HepG2 (cell line): ENCODE results near the gene FOXP3. TPM values are rescaled to one million over a fixed set of nuclear protein-coding genes. Genes with fewer than 3 reads are reported as not detected.
A peak's percentile ranks its signal among the peaks of the same experiment; 100 is the strongest.

ENCODE experiments used
- ATAC-seq: fragments of 200-7000 bp; cut with Tn5 transposase; 3 replicates; pipeline ENCODE4 v1.9.1; 2020; ENCODE audit warnings: mild to moderate bottlenecking, moderate library complexity
- BruUV-seq: library from RNA; stranded (reverse); fragments of 400-500 nt; replicated peaks from 2 replicates; lab custom pipeline; 2021; lab: Mats Ljungman, UMichigan
- CTCF ChIA-PET: fragments of 300-600 bp; formaldehyde crosslinking; extraction: SDS; loops from one replicate; lab custom pipeline; 2021; ENCODE audit warnings: low total read pairs, inconsistent platforms, low intra/inter-chr PET ratio; lab: Yijun Ruan, JAX
- POLR2A ChIA-PET: fragments of 350-600 bp; sonication (Branson Sonifier 250); formaldehyde crosslinking; loops from one replicate; lab custom pipeline; 2020; ENCODE audit warnings: antibody characterized with exemption, inconsistent platforms; lab: Yijun Ruan, JAX
- DNase-seq: peaks from one replicate; pipeline ENCODE4 v3.0.0-alpha.2; 2015; ENCODE audit warnings: low spot score
- FAIRE-seq: peaks from 3 replicates; lab custom pipeline; 2011; peaks lifted over from hg19 to GRCh38; lab: Jason Lieb, UNC
- H2AFZ ChIP-seq: one replicate; pipeline ENCODE4 v1.6.1; 2011; ENCODE audit warnings: low read length, inconsistent platforms
- H3K27ac ChIP-seq: fragments of 300-600 bp; 3 replicates; pipeline ENCODE4 v1.8.0; 2011; ENCODE audit warnings: mixed run types, mild to moderate bottlenecking, mixed read lengths, low read length, inconsistent platforms; ENCODE audit not compliant: insufficient read depth; ENCODE audit errors: extremely low read length
- H3K27me3 ChIP-seq, 2 experiments: fragments of 200-600 bp in 1 of 2; 2 replicates in 1 of 2; 3 replicates in 1 of 2; pipeline versions ENCODE4 v1.6.0 to v1.8.0; 2011; ENCODE audit warnings: low read length in 2 of 2, mild to moderate bottlenecking in 2 of 2, moderate library complexity in 2 of 2, inconsistent platforms in 1 of 2; ENCODE audit not compliant: insufficient read depth in 2 of 2, control insufficient read depth in 1 of 2
- H3K36me3 ChIP-seq, 2 experiments: fragments of 200-600 bp in 1 of 2; replicated peaks in 1 of 2; 2 replicates in 1 of 2; 3 replicates in 1 of 2; pipeline versions ENCODE4 v1.5.1 to v1.8.0; 2011; ENCODE audit warnings: low read length in 2 of 2, inconsistent platforms in 1 of 2; ENCODE audit not compliant: insufficient read depth in 2 of 2, control insufficient read depth in 1 of 2
- H3K4me1 ChIP-seq: 2 replicates; pipeline ENCODE4 v1.5.1; 2012; ENCODE audit warnings: low read length, inconsistent platforms; ENCODE audit not compliant: insufficient read depth
- H3K4me2 ChIP-seq: 2 replicates; pipeline ENCODE4 v1.6.0; 2011; ENCODE audit warnings: low read depth, low read length, inconsistent platforms
- H3K4me3 ChIP-seq, 3 experiments: fragments of 200-600 bp in 1 of 3; sonication (generic), shearing (Covaris generic) in 1 of 3; replicated peaks in 1 of 3; 2 replicates each; pipeline ENCODE4 v1.5.1; 2011 to 2016; ENCODE audit warnings: low read length in 3 of 3, inconsistent platforms in 2 of 3, low read depth in 2 of 3, mild to moderate bottlenecking in 2 of 3, control low read depth in 1 of 3, mixed read lengths in 1 of 3; ENCODE audit not compliant: insufficient read depth in 1 of 3
- H3K79me2 ChIP-seq: one replicate; pipeline ENCODE4 v1.6.1; 2011; ENCODE audit warnings: low read length, inconsistent platforms; ENCODE audit not compliant: insufficient read depth
- H3K9ac ChIP-seq: 2 replicates; pipeline ENCODE4 v1.6.0; 2011; ENCODE audit warnings: mild to moderate bottlenecking, low read depth, low read length, inconsistent platforms; ENCODE audit not compliant: insufficient read depth
- H3K9me3 ChIP-seq: 2 replicates; pipeline ENCODE4 v1.5.1; 2012; ENCODE audit warnings: mild to moderate bottlenecking, low read length
- H4K20me1 ChIP-seq: 2 replicates; pipeline ENCODE4 v1.6.0; 2011; ENCODE audit warnings: inconsistent platforms, mild to moderate bottlenecking, low read length, moderate library complexity; ENCODE audit not compliant: insufficient read depth
- AHR ChIP-seq: IDR thresholded peaks from 2 replicates; pipeline ENCODE4 v1.6.1; 2018; ENCODE audit warnings: missing genetic modification reagents, missing compliant biosample characterization
- KMT2A ChIP-seq: sonication (generic); formaldehyde crosslinking; IDR thresholded peaks from 2 replicates; pipeline ENCODE4 v1.4.0; 2020; ENCODE audit warnings: missing genetic modification reagents
- MTA1 ChIP-seq: sonication (generic); formaldehyde crosslinking; IDR thresholded peaks from 2 replicates; pipeline ENCODE4 v1.4.0; 2020; ENCODE audit warnings: missing genetic modification reagents, mild to moderate bottlenecking, borderline replicate concordance
- NR2C2 ChIP-seq: sonication (generic); formaldehyde crosslinking; IDR thresholded peaks from 2 replicates; pipeline ENCODE4 v1.4.0; 2020; ENCODE audit warnings: missing genetic modification reagents, mild to moderate bottlenecking, moderate library complexity, borderline replicate concordance
- PRMT3 ChIP-seq: sonication (generic); formaldehyde crosslinking; IDR thresholded peaks from 2 replicates; pipeline ENCODE4 v1.8.1; 2022; ENCODE audit warnings: low read depth, mild to moderate bottlenecking, moderate library complexity, missing genetic modification reagents, borderline replicate concordance
- SMAD1 ChIP-seq: sonication (generic); formaldehyde crosslinking; IDR thresholded peaks from 2 replicates; pipeline ENCODE4 v1.4.0; 2020; ENCODE audit warnings: missing genetic modification reagents, low read depth, mild to moderate bottlenecking, borderline replicate concordance
- SMC3 ChIP-seq: IDR thresholded peaks from 2 replicates; pipeline ENCODE4 v1.6.1; 2011; ENCODE audit warnings: low read length, improper control_type of control experiment
- ZNF230 ChIP-seq: sonication (generic); formaldehyde crosslinking; IDR thresholded peaks from 2 replicates; pipeline ENCODE4 v1.4.0; 2020; ENCODE audit warnings: mild to moderate bottlenecking, missing genetic modification reagents
- ZNF629 ChIP-seq: sonication (generic); formaldehyde crosslinking; conservative IDR thresholded peaks from 2 replicates; pipeline ENCODE4 v1.5.0; 2020; ENCODE audit warnings: missing genetic modification reagents
- WGBS: methylation state at CpG from one replicate; pipeline ENCODE4 v1.1.6; 2017; ENCODE audit warnings: low lambda C conversion rate; 5-methylcytosine and 5-hydroxymethylcytosine counted together
- in situ Hi-C: cut with HindIII; loops from 2 replicates; pipeline ENCODE4 v1.10.0; 2017; ENCODE audit warnings: low pct_unique_long_range_greater_than_20kb; ENCODE audit not compliant: extremely low pct_ligation_motif_present
- intact Hi-C: fragments of 100-400 bp; cut with micrococcal nuclease; formaldehyde crosslinking; loops from one replicate; pipeline ENCODE4 v1.10.0; 2022; ENCODE audit not compliant: unreplicated experiment
- polyA plus RNA-seq, 8 experiments: library from polyadenylated mRNA; depleted of rRNA in 3 of 8; stranded (reverse) in 7 of 8; unstranded in 1 of 8; fragments of >200 nt; fragmentation: Illumina TruSeq in 4 of 8; extraction: Trizol in 4 of 8; gene quantifications; 2 replicates each; pipeline versions ENCODE4 v1.2.1 to v1.2.3, GENCODE V29; 2011 to 2016; ENCODE audit warnings: low read depth in 4 of 8, missing spikeins in 1 of 8, mixed read lengths in 1 of 8; ENCODE audit not compliant: insufficient read depth in 1 of 8
- total RNA-seq, 5 experiments: library from RNA; depleted of rRNA; stranded (reverse); fragments of >200 nt; fragmentation: Illumina TruSeq; extraction: Trizol; gene quantifications; 2 replicates each; pipeline ENCODE4 v1.2.3, GENCODE V29; 2016; ENCODE audit warnings: low read depth in 1 of 5
- TF ChIP-seq, protein P1 (sequence below): sonication (generic); formaldehyde crosslinking; IDR thresholded peaks from 2 replicates; pipeline ENCODE4 v1.5.1; 2020; ENCODE audit warnings: missing genetic modification reagents, mild to moderate bottlenecking, borderline replicate concordance
- TF ChIP-seq, protein P2 (sequence below): sonication (generic); formaldehyde crosslinking; IDR thresholded peaks from 2 replicates; pipeline ENCODE4 v1.5.0; 2020; ENCODE audit warnings: mild to moderate bottlenecking, missing genetic modification reagents, moderate library complexity

The FOXP3 gene
- total and polyA plus RNA-seq, 2 of the 13 experiments (the other 11 are each of a cell fraction or from before 2014, with no cell fraction given): 0.04 TPM; not detected in 1

DNA sequence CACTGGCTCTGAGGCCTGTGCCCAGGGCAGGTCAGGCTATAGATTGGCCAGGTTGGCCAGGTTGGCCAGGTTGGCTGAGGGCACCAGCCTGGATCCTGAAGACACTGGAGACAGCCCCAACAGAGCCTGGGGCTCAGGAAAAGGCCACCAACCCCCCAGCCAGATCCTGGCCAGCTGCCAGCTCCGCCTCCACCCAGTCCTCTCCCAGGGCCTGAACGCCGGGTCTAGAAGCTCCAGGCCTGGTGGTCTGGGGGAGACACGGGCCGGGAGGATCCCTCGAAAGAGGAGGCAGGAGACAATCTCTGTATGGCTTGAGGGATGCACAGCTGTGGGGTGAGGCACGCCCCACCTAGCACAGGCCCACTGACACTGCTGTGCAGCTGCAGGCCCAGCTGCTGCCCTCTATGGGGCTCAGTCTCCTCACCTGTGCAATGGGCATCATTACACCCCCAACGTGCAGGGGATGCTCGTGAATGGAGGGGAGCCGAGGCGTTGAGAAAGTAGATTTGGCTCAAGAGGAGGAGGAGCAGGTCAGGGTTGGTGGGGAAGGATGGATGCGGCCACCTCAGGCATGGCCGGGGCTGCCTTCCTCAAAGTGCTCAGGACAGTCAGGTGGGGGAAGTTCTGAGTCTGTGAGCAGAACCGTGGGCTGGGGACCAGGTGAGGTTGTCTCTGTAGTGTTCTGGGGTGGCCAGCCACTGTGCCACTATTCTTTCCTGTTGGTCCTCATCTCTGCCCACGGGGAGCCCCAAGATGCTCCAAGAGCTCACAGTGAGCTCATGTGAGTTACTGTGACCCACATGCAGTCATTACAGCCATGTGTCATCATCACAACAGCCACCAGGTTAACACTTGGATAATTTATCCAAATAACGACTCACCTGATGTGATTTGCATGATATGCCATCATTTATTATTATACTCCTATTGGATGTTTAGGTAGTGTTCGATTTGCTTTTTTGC lies 28.2 kb upstream of the FOXP3 start:
- H3K36me3 ChIP-seq: no peaks in the 10 kb centered on the region
- WGBS: 4% methylated on average over 2 of the region's 17 CpGs
- peak; percentile 77 for TF ChIP-seq ZNF629
- TF ChIP-seq PRMT3 (CRISPR knock-in tag): no peak
- TF ChIP-seq, all 625 proteins: peak for 1
- DNase-seq (no peak), ATAC-seq (peak; percentile 31; the same call in 1 of the 3 replicates), FAIRE-seq (no peak)
- Histone ChIP-seq H3K27ac (no peak overlapping the region), H3K4me2 (no peak overlapping the region), H3K79me2 (no peaks in the 10 kb centered on the region), H3K9me3 (no peaks in the 10 kb centered on the region), H3K9ac (no peak overlapping the region), H3K4me1 (no peaks in the 10 kb centered on the region), H4K20me1 (no peaks in the 10 kb centered on the region), H3K4me3 (no peak overlapping the region), H2AFZ (no peak overlapping the region), H3K27me3 (no peaks in the 10 kb centered on the region)
- no TSS peak for BruUV-seq
- ChIA-PET CTCF (interaction anchor here (1.3 kb wide), 1 partner anchor 461 kb away, joined by 3 read pairs; no protein-coding TSS in a partner anchor), POLR2A (no interaction called here)
- intact Hi-C loops: loop anchor here (1.0 kb wide), 1 partner anchor 462 kb away; no protein-coding TSS in a partner anchor
- in situ Hi-C loops: loop anchor here (10.0 kb wide), 1 partner anchor 462 kb away; no protein-coding TSS in a partner anchor

DNA sequence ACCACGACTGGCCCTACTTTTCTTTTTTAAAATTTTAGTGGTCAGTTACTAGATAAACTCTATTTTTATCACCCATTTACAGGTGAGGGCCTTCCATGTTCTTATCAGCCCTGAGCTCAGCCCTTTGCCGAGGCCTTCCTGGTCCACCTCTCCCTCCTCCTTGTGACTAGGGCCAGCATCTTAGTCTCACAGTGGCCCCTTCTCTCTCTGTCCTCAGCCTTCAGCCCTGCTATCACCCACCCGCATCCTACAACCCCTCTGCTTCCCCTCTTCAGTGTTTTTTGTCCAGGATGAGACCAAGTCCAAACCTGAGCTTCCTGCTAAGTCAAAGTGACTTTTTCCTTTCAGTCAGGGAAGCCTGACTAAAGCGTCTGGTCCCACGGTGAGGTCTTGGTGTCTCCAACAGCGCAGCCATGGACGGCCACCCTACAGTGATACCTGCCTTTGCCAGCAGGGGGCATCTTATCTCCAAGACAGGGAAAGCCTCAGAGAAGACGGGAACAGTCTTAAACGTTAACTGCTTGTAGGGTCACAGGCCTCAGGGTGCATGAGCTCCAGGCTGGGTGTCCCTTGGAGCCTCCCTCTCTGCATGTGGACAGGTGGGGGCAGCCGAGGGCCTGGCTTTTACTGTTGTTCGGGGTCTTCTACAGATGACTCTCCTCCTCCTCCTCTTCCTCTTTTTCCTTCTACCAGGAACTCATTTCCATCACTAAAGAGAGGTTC lies 27.3 kb upstream of the FOXP3 start:
- ATAC-seq (peak; percentile 81), FAIRE-seq (peak; percentile 48), DNase-seq (peak; percentile 12)
- Histone ChIP-seq H3K36me3 (no peaks in the 10 kb centered on the region), H3K79me2 (no peaks in the 10 kb centered on the region), H3K4me2 (no peak overlapping the region), H3K9ac (no peak overlapping the region), H3K27ac (no peak overlapping the region), H4K20me1 (no peaks in the 10 kb centered on the region), H3K9me3 (no peaks in the 10 kb centered on the region), H3K4me1 (no peaks in the 10 kb centered on the region), H3K4me3 (no peak overlapping the region), H2AFZ (no peak overlapping the region), H3K27me3 (no peaks in the 10 kb centered on the region)
- ChIA-PET CTCF (interaction anchor here (1.3 kb wide), 1 partner anchor 462 kb away, joined by 3 read pairs; no protein-coding TSS in a partner anchor), POLR2A (no interaction called here)
- no TSS peak for BruUV-seq
- intact Hi-C loops: loop anchor here (1.0 kb wide), 1 partner anchor 463 kb away; no protein-coding TSS in a partner anchor
- WGBS: 2% methylated on average over 10 of the region's 11 CpGs
- in situ Hi-C loops: loop anchor here (10.0 kb wide), 1 partner anchor 463 kb away; no protein-coding TSS in a partner anchor
- no peak for TF ChIP-seq ZNF230 (CRISPR knock-in tag)
- peak; percentile 20; the same call in 1 of the 2 replicates for TF ChIP-seq SMC3
- TF ChIP-seq KMT2A (CRISPR knock-in tag): no peak
- no peak for TF ChIP-seq SMAD1
- TF ChIP-seq MTA1 (CRISPR knock-in tag): no peak
- TF ChIP-seq NR2C2 (CRISPR knock-in tag): no peak
- TF ChIP-seq, protein P1, sequence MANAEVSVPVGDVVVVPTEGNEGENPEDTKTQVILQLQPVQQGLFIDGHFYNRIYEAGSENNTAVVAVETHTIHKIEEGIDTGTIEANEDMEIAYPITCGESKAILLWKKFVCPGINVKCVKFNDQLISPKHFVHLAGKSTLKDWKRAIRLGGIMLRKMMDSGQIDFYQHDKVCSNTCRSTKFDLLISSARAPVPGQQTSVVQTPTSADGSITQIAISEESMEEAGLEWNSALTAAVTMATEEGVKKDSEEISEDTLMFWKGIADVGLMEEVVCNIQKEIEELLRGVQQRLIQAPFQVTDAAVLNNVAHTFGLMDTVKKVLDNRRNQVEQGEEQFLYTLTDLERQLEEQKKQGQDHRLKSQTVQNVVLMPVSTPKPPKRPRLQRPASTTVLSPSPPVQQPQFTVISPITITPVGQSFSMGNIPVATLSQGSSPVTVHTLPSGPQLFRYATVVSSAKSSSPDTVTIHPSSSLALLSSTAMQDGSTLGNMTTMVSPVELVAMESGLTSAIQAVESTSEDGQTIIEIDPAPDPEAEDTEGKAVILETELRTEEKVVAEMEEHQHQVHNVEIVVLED (CRISPR knock-in tag): no peak
- TF ChIP-seq, protein P2, sequence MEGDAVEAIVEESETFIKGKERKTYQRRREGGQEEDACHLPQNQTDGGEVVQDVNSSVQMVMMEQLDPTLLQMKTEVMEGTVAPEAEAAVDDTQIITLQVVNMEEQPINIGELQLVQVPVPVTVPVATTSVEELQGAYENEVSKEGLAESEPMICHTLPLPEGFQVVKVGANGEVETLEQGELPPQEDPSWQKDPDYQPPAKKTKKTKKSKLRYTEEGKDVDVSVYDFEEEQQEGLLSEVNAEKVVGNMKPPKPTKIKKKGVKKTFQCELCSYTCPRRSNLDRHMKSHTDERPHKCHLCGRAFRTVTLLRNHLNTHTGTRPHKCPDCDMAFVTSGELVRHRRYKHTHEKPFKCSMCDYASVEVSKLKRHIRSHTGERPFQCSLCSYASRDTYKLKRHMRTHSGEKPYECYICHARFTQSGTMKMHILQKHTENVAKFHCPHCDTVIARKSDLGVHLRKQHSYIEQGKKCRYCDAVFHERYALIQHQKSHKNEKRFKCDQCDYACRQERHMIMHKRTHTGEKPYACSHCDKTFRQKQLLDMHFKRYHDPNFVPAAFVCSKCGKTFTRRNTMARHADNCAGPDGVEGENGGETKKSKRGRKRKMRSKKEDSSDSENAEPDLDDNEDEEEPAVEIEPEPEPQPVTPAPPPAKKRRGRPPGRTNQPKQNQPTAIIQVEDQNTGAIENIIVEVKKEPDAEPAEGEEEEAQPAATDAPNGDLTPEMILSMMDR: peak; percentile 74
- no peak for TF ChIP-seq AHR (CRISPR knock-in tag)
